Measurements from ENCODE around the gene CTAGE6.

GRCh38 chr7:143735962-143736361 is 21.5 kb downstream of the CTAGE6 start:
- TF ChIP-seq CTCF (optimal IDR thresholded peaks at IDR 0.05 in 1 of 3, IDR thresholded peaks at IDR 0.05 in 1 of 3, conservative IDR thresholded peaks at IDR 0.05 in 1 of 3; ENCODE audit: extremely low read depth in 1 of 3, insufficient read depth in 2 of 3, low read length in 3 of 3) (no peak), EZH2 (IDR thresholded peaks at IDR 0.05; ENCODE audit: low read length) (no peak)
